ENCODE results near the gene GLUD1.
"Not testable (repeated sequence)": the region's sequence is repeated elsewhere in the genome, so short reads cannot be mapped to it uniquely, and the experiment has no call there.

DNA sequence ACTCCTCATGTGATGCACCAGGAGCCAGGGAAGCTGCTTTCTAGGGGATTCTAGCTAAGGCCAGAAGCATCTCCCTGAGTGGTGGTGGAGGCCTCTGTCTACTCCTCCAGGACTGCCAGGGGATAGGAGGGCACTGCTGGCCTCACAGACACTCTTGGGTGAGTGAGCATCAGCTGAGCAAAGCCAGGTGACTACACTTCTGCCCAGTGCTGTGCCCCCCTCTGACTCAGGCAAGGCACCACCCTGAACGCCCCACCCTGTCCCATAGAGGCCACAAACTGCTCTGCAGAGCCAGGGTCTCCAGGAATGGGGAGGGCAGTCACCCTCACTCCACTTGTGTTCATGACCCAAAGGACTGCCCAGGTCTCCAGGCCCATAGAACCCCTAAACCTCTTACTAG, 75.1 kb downstream of the GLUD1 start:
- TF ChIP-seq CTCF, EZH2 (IDR thresholded peaks at IDR 0.05): not testable (repeated sequence)

Measured in neural progenitor cell (in vitro differentiated cells).